CD4-positive, alpha-beta T cell (primary cell): Measurements from ENCODE around the gene MLEC. TPM values are rescaled to one million over a fixed set of nuclear protein-coding genes. Genes with fewer than 3 reads are reported as not detected.

Experiments used
- ATAC-seq: fragments of 200-7000 bp; cut with Tn5 transposase; one replicate; pipeline ENCODE4 v1.10.0; 2022; ENCODE audit warnings: mild to moderate bottlenecking; ENCODE audit not compliant: poor library complexity
- CTCF ChIA-PET: fragments of 350-600 bp; sonication (Branson Sonifier 250); formaldehyde crosslinking; loops from one replicate; lab custom pipeline; 2021; ENCODE audit warnings: antibody characterized with exemption, inconsistent platforms; lab: Charles Lee
- POLR2A ChIA-PET: fragments of 350-600 bp; sonication (Branson Sonifier 250); formaldehyde crosslinking; loops from one replicate; lab custom pipeline; 2021; ENCODE audit warnings: antibody characterized with exemption, inconsistent platforms; lab: Charles Lee
- DNase-seq, 14 experiments: peaks; one replicate each; pipeline ENCODE4 v3.0.0-alpha.2; 2013 to 2020; ENCODE audit warnings: mixed read lengths in 2 of 14
- H3K27ac ChIP-seq, 2 donors: one replicate each; pipeline versions ENCODE4 v1.5.1 to v1.7.0; 2013; ENCODE audit warnings: low read length in 2 of 2, low read depth in 1 of 2, mild to moderate bottlenecking in 1 of 2
- H3K27me3 ChIP-seq, 2 experiments: 1 replicate in 1 of 2; 2 replicates in 1 of 2; pipeline versions ENCODE4 v1.6.1 to v1.7.0; 2013; ENCODE audit warnings: low read length in 2 of 2, control low read depth in 1 of 2, mild to moderate bottlenecking in 1 of 2, moderate library complexity in 1 of 2; ENCODE audit not compliant: insufficient read depth in 2 of 2, control insufficient read depth in 1 of 2
- H3K36me3 ChIP-seq: one replicate; pipeline ENCODE4 v1.6.1; 2013; ENCODE audit warnings: low read length, control low read depth; ENCODE audit not compliant: insufficient read depth
- H3K4me1 ChIP-seq: one replicate; pipeline ENCODE4 v1.6.1; 2013; ENCODE audit warnings: low read length, control low read depth; ENCODE audit not compliant: insufficient read depth
- H3K4me3 ChIP-seq: one replicate; pipeline ENCODE4 v1.5.1; 2013; ENCODE audit warnings: mild to moderate bottlenecking, low read length, moderate library complexity
- H3K9me3 ChIP-seq, 2 experiments: 1 replicate in 1 of 2; 2 replicates in 1 of 2; pipeline versions ENCODE4 v1.6.1 to v1.7.0; 2013; ENCODE audit warnings: low read length in 2 of 2, mild to moderate bottlenecking in 2 of 2, control low read depth in 1 of 2, moderate library complexity in 1 of 2; ENCODE audit not compliant: control insufficient read depth in 1 of 2, insufficient read depth in 1 of 2
- H3K27ac Mint-ChIP-seq: one replicate; pipeline ENCODE4 v1.8.0; 2020; ENCODE audit warnings: mixed read lengths
- H3K27me3 Mint-ChIP-seq: one replicate; pipeline ENCODE4 v1.8.0; 2021; ENCODE audit warnings: mixed read lengths
- H3K36me3 Mint-ChIP-seq: one replicate; pipeline ENCODE4 v1.8.0; 2021; ENCODE audit warnings: low read depth, mixed read lengths
- H3K4me1 Mint-ChIP-seq: one replicate; pipeline ENCODE4 v1.8.0; 2021; ENCODE audit warnings: low read depth, mixed read lengths
- H3K4me3 Mint-ChIP-seq: one replicate; pipeline ENCODE4 v1.8.0; 2020; ENCODE audit warnings: mild to moderate bottlenecking, mixed read lengths
- H3K9me3 Mint-ChIP-seq: one replicate; pipeline ENCODE4 v1.8.0; 2020; ENCODE audit warnings: mixed read lengths
- CTCF ChIP-seq: fragments of 200-600 bp; IDR thresholded peaks from one replicate; pipeline ENCODE4 v1.8.0; 2022; ENCODE audit warnings: antibody characterized with exemption, mild to moderate bottlenecking
- intact Hi-C, 2 experiments: fragments of 100-400 bp; cut with DNase I in 1 of 2; cut with micrococcal nuclease in 1 of 2; formaldehyde crosslinking; loops; one replicate each; pipeline versions ENCODE4 v1.15.1 to v1.9.0; 2023 to 2025; cut with DNase I, micrococcal nuclease
- total RNA-seq, 174 experiments: library from RNA in 2 of 174; stranded (reverse) in 2 of 174; gene quantifications; one replicate each; pipeline ENCODE4 v1.2.3 and lab custom pipeline; 2021 to 2026

Gene MLEC
- total RNA-seq, 2 experiments from 2014 or later: 20.7 to 22.1 TPM

GRCh38 chr12:120686151-120686689 is 729 bp upstream of the MLEC start:
- H3K9me3 Mint-ChIP-seq: no peaks in the 10 kb centered on the region
- ChIA-PET POLR2A (interaction anchor here (0.6 to 1.9 kb wide), 12 partner anchors 21 to 1115 kb away, joined by 3 to 9 read pairs (median 4); partner anchors contain the start of genes ACADS, POP5, RNF34 and RNU4-2), CTCF (interaction anchor here (0.7 to 1.3 kb wide), 4 partner anchors 17 to 101 kb away, joined by 3 to 8 read pairs (median 3); no protein-coding TSS in a partner anchor)
- intact Hi-C loops: loop anchor here (1.0 to 10.0 kb wide), 10 partner anchors 28 to 556 kb away; partner anchors contain the start of genes ACADS (in 2 of the 2), C12orf43 (in 1 of the 2), COX6A1 (in 1 of the 2) and GCN1 (in 1 of the 2)
- H3K27ac ChIP-seq: peak overlapping the region; percentile 75 to 96
- peaks cover 33% of the 10 kb centered on the region for H3K4me1 ChIP-seq
- H3K36me3 ChIP-seq: no peaks in the 10 kb centered on the region
- peak overlapping the region; percentile 95 for H3K4me3 ChIP-seq
- ATAC-seq: peak; percentile 66
- DNase-seq: peak; percentile 92 to 100 (median 96)
- H3K27me3 Mint-ChIP-seq: no peaks in the 10 kb centered on the region
- H3K27ac Mint-ChIP-seq: peak overlapping the region; percentile 89
- H3K27me3 ChIP-seq: no peaks in the 10 kb centered on the region
- H3K4me3 Mint-ChIP-seq: peak overlapping the region; percentile 93
- no peak for TF ChIP-seq CTCF
- H3K36me3 Mint-ChIP-seq: peaks cover 8% of the 10 kb centered on the region
- no peaks in the 10 kb centered on the region for H3K9me3 ChIP-seq
- H3K4me1 Mint-ChIP-seq: peaks cover 45% of the 10 kb centered on the region

DNA sequence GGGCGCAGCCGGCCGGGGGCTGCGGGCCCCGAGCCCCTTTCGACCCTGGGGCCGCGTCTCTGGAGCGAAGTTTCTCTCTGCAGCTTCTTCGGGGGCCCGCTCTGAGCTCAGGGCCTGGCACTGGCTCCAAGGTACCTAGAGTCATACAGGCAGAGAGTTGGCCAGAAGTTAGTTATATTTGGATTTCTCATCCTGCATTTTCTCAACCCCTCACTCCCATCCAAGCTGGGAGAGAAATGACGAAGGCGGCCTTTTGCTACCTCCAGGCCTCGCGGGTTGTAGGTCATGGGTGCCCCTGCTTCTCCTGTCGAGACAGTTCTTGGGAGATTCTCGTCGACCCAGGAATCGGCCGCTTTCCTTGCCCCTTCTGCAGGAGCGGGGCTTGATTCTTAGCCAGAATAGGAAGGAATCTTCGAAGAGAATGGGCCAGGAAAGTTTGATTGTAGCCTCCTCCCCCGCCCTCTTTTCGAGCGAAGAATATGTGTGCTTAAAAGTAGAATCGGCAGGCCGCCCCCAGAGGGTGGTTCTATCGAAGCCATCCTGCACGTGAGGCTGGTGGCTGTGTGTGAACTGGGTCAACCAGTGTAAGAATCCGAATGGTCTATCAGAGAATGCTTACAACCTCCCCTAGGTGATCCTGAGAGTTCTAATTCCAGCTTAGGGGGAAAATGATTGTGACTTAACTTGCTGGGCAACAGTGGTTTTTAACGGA is 785 bp downstream of the MLEC start:
- Mint-ChIP-seq H3K9me3 (no peaks in the 10 kb centered on the region), H3K36me3 (peaks cover 13% of the 10 kb centered on the region), H3K27me3 (no peaks in the 10 kb centered on the region), H3K27ac (peak overlapping the region; percentile 76), H3K4me1 (peaks cover 58% of the 10 kb centered on the region), H3K4me3 (peak overlapping the region; percentile 90)
- ATAC-seq: no peak
- no peak for TF ChIP-seq CTCF
- CTCF ChIA-PET: interaction anchor here (0.6 to 1.4 kb wide), 4 partner anchors 15 to 408 kb away, joined by 3 read pairs; partner anchors contain the start of gene SRSF9
- H3K27ac ChIP-seq: no peak overlapping the region
- H3K36me3 ChIP-seq: peaks cover 2% of the 10 kb centered on the region
- peak overlapping the region; percentile 95 for H3K4me3 ChIP-seq
- POLR2A ChIA-PET: interaction anchor here (1.1 to 1.9 kb wide), 3 partner anchors 22 to 396 kb away, joined by 4 to 9 read pairs (median 5); partner anchors contain the start of genes POP5, RNU4-2 and UNC119B
- H3K4me1 ChIP-seq: peaks cover 34% of the 10 kb centered on the region
- H3K27me3 ChIP-seq: no peaks in the 10 kb centered on the region
- no peaks in the 10 kb centered on the region for H3K9me3 ChIP-seq
- peak in 10 of 14 experiments; percentile 4 to 59 (median 27) for DNase-seq
- intact Hi-C loops: loop anchor here (2.0 to 10.0 kb wide), 7 partner anchors 40 to 555 kb away; partner anchors contain the start of genes ACADS (in 1 of the 2), C12orf43 (in 1 of the 2), COX6A1 (in 1 of the 2) and GCN1 (in 1 of the 2)

DNA sequence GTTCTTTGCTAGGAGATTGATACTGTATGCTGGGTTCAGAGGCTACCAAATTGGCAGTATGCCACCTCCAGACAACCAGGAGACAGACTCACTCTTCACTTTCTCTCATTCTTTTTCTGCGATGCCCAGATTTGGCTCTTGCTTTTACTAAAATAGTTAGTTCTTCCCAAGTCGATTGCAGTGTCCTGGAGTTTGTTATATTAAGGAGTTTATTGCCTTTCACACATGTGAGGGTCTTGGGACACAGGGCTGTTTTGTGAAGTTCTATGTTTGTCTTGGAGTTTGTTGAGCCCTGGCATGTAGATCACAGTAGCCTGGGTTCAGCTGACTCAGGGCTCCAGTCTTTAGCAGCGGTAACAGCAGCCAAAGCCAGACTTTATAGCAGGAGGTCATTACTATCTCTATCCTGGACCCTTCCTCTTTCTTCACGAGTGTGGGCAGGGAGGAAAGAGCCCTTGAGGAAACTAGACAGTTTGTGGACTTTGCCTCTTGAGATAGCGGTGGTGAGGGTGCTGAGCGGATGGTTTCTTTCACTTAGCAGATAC is 1.6 kb downstream of the MLEC start:
- H3K27ac Mint-ChIP-seq: peak overlapping the region; percentile 76
- no peak for TF ChIP-seq CTCF
- Histone ChIP-seq H3K4me3 (peak overlapping the region; percentile 95), H3K36me3 (peaks cover 8% of the 10 kb centered on the region), H3K9me3 (no peaks in the 10 kb centered on the region), H3K27me3 (no peaks in the 10 kb centered on the region), H3K4me1 (peaks cover 39% of the 10 kb centered on the region), H3K27ac (no peak overlapping the region)
- CTCF ChIA-PET: interaction anchor here (0.6 to 1.4 kb wide), 3 partner anchors 105 to 408 kb away, joined by 3 read pairs; partner anchors contain the start of gene SRSF9
- no peak for DNase-seq
- intact Hi-C loops: loop anchor here (1.0 to 10.0 kb wide), 7 partner anchors 20 to 554 kb away; partner anchors contain the start of genes ACADS (in 1 of the 2), C12orf43 (in 1 of the 2), GCN1 (in 1 of the 2) and SPPL3 (in 1 of the 2)
- H3K4me1 Mint-ChIP-seq: peaks cover 67% of the 10 kb centered on the region
- no peaks in the 10 kb centered on the region for H3K27me3 Mint-ChIP-seq
- no peaks in the 10 kb centered on the region for H3K9me3 Mint-ChIP-seq
- ATAC-seq: no peak
- POLR2A ChIA-PET: interaction anchor here (1.6 kb wide), 1 partner anchor 107 kb away, joined by 5 read pairs; the partner anchor contains the start of gene POP5
- peak overlapping the region; percentile 90 for H3K4me3 Mint-ChIP-seq
- H3K36me3 Mint-ChIP-seq: peaks cover 20% of the 10 kb centered on the region
